GM19099 (cell line): ENCODE measurements around the gene CASP6.

Experiments
- POLR2A ChIP-seq: IDR thresholded peaks from 3 replicates; pipeline ENCODE4 v1.6.1; 2011; ENCODE audit warnings: low read depth; ENCODE audit not compliant: insufficient read length; ENCODE audit errors: extremely low read depth

Gene CASP6

DNA sequence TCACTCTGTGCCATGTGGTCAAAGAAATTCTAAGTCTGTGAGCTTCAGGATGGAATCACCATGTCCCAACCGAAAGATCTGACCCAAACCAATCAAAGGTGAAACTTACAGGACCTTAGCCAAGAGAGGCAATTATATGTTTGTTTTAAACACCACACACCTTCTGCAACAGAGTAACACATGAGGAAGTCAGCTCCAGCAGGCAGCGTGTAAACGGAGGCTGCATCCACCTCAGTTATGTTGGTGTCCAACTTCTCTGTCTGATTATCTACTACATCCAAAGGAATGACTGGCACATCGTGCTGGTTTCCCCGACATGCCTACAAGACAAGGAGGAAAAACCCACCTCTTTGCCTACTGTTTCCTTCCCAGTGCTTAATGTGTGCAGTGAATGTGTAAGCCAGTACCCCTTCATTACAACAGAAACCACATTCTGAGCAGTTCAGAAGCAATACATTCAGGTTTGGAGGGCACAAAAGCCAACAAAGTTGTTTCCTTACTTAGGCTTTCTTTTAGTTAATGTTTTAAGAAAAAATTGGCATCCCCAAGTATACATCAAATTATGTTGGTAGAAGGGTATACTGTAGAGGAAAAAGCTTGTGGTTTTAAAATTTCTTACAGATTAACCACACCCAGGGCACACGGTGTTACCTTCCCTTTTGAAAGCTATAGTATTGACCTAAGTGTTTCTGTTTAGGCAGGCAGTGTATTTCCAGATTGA is 12.4 kb downstream of the CASP6 start:
- TF ChIP-seq POLR2A, result no peak

DNA sequence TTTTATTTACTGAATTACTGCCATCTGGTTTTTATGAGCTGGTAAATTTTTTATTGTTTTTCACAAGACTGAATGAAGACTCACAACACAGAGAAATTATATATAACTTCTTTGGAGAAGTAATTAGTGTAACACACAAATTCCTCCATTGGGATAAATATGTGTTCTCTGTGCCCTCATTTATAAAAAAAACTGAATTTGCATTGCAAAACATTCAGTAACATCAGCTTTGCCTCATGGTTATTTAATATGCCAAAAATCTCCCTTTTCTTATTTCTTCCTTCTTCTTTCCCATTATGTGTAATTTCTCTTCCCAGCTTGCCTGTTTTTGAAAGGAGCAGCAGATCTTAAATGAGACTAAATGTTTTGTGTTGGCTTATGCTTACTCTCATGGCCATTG is 18.5 kb downstream of the CASP6 start:
- TF ChIP-seq POLR2A, result no peak

DNA sequence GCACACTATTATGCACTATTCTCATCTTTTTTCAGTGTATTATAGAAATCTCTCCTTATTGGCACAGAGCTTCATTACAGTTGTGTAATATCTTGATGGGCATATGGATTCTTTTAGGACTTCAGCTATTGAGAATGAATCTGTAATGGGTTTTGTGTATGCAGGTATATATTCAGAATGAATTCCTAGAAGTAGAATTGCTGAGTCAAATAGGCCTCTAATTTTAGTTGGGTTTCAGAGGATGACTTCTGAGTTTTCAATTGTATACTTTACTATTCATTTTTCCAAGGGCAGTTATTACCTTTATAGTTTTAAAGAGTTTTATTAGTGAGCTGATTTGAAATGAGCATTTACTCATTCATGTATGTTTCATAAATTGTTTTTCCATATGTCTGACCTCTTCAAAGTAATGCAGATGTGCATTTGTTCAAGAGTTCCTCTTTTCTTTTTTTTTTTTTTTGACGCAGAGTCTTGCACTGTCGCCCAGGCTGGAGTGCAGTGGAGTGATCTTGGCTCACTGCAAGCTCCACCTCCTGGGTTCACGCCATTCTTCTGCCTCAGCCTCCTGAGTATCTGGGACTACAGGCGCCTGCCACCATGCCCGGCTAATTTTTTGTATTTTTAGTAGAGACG is 19.5 kb downstream of the CASP6 start:
- TF ChIP-seq POLR2A, result no peak

DNA sequence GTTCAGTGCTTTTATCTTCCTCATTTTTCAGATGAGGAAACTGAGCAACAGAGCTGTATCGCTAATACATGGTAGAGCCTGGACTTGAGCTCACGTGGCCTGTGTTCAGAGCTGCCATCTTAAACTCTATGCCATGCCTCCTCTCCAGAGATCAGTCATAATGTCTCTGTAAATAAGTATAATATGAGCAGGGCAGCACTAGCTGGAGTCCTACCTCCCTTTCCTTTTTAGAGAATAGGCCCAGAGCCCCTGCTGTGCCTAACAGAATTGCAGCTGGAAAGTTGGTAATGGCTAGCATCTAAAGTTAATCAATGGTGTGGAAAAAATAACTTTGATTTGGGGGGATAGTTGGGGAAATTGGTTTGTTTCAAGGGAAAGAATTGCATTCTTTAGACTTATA is 20.4 kb downstream of the CASP6 start:
- no peak for TF ChIP-seq POLR2A

DNA sequence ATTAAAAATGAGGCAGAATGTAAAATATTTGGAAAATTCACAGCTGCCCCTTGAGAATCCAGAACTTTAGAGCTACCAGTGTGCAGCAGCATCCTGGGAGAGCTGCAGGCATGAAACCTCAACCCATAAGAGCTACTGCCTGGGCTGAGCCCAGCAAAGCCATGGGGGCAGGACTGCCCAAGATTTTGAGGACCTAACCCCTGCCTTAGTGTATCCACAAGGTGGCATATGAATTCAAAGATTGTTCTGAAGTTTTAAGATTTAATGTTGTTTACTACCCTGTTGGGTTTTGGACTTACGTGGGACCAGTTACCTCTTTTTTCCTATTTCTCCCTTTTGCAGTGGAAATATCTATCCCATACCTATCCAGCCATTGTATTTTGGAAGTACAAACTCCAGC is 26.4 kb downstream of the CASP6 start:
- no peak for TF ChIP-seq POLR2A

DNA sequence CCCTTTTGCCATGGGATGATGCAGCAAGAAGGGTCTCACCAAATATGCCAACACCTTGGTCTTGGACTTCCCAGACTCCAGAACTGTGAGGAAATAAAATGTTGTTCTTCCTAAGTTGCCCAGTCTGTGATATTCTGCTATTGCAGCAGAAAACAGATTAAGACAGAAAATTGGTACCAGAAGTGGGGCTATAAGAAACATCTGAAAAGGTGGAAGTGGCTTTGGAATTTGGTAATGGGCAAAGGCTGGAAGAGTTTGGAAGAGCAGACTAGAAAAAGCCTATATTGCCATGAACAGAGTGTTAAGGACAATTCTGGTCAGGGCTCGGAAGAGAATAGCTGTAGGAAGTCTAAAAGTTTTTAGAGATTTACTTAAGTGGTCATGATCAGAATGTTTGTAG is 27.4 kb downstream of the CASP6 start:
- TF ChIP-seq POLR2A, result no peak

DNA sequence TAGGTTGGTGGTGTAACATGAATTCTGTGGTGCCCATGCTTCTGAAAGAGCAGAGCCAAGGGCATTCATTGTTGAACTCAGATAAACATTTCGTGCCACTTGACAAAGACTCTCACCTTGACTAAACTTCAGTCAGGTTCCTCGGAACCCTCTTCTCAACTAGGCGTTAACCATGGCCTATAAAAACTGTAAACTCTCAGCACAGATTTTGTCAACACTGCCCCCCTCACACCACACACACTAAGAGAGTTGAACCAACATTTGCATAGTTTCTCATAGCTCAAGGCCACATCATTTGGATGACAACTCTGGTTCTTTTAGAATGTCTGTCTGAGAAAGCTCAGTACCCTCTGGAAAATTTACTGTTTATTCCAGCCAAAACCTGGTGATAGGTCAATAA is 28.1 kb downstream of the CASP6 start:
- no peak for TF ChIP-seq POLR2A

DNA sequence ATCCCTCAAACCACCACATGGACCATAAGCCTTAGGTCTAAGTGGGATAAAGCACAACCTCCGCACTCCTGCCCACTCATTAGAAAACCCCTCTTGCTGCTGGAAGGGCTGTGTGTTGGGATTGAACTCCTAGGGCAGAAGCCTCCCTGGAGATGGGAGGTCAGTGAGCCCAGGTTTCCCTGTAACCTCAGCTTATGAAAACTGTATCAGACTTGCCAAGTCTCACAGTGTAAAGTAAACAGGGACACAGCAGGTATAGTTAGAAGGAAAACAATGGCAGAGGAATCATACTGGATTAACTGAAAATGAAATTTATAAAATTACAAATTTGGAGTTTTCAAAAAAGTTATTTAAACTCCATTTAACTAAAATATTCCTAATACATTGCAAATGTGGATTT is 29.9 kb downstream of the CASP6 start:
- no peak for TF ChIP-seq POLR2A

DNA sequence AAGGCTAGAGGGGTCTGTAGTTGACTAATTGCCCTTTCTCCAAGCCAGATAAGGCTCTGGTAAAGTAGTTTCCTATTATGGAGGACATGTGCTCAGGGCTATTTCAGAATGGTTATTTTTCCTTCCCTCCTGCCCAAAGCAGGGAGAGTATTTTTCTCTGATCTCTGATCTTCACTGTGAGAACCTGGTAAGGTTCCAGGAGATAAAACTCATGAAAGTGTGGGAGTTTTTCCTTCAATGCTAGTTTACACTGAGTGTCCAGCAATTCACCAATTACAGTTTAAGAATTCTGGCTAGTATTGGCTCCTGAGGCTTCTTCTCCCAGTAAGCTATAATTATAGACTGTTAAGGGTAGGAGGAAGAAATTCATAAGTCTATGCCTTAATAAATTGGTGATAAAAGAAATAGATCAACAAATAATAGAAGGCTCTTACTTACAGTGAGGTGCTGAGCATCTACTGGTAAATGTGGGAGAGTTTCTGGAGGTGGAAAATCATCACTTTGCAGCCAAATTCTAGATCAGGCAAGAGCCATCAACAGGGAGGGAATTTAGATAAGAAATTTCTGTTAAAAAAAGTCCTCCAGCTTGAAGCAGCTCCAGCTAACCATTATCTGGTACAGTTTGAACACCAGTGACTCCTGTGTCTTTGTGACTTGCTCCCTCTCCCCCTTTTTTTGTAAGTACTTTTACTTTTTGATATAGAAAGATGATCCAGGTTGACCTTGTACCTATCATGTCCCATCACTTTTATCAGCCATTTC is 30.9 kb downstream of the CASP6 start:
- TF ChIP-seq POLR2A, result no peak

DNA sequence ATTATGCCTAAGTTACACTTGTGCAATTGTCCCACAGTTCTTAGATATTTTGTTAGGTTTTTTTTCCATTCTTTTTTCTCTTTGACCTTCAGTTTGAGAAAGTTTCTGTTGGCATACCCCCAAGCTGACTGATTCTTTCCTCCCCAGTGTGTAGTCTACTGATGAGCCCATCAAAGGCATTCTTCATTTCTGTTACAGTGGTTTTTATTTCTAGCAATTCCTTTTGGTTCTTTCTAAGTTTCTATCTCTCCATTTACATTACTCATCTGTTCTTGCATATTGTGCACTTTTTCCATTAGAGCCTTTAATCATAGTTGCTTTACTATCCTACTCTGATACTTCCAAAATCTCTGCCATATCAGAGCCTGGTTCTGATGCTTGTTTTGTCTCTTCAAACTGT is 31.9 kb downstream of the CASP6 start:
- no peak for TF ChIP-seq POLR2A

DNA sequence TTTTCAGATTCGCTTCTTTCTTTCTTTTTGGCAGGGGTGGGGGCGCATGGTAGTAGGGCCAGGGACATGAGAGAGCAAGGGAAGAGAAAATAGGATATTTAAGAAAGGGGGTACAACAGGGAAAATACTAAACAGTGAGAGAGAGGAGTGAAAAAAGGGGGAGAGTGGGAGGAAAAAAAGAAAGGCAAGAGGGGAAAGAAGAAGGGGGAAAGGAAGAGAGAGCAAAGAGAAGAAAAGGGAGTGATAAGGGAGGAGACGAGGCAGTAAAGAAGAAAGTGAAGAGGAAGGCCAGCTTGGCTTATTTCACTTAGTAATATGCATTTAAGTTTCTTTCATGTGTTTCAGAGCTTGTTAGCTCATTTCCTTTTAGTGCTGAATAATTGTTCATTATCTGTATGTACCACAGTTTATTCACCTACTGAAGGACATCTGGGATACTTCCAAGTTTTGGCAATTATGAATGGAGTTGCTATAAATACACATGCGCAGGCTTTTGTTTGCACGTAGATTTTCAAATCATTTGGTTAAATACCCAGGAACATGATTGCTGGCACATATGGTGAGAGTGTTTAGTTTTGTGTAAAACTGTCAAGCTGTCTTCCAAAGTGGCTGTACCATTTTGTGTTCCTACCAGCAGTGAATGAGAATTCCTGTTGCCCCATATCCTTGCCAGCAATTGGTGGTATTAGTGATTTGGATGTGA is 37.3 kb downstream of the CASP6 start:
- TF ChIP-seq POLR2A, result no peak

DNA sequence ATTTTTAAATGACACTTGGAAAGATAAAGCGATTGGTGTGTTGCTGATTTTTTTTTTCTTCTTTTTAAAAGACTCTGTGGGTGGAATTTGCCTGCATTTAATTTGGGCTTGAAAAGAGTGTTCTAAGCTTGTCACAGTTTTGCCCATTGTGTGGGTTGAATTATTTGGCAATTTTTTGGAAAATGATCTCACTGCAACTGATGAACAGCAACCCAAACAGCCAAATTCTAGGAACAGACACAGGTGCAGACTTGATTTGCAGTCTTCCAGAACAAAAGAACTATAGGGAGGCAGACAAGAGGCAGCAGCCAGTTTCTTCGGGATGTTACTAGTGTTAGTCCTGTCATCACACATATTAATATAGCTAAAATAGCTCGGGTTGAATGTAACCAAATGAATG is 40.5 kb downstream of the CASP6 start:
- TF ChIP-seq POLR2A, result no peak

DNA sequence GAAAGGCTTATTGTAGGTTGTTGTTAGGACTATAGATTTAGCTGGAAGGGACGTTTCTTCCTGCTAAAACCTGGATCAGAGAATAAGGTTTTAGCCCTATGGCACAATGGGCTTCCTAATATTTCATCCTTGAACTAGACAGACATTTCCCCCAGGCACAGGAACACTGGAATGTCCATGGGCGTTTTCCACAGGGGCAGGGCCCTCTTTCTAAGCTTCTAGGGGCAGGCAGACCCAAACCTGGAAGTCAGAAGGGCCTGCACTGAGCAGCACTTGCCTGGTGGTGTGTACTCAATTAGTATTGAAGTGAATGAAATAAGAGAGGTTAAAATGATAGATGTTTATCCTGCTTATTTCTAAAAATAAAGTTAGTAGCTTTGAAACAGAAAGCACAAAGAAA is 41.1 kb downstream of the CASP6 start:
- no peak for TF ChIP-seq POLR2A

DNA sequence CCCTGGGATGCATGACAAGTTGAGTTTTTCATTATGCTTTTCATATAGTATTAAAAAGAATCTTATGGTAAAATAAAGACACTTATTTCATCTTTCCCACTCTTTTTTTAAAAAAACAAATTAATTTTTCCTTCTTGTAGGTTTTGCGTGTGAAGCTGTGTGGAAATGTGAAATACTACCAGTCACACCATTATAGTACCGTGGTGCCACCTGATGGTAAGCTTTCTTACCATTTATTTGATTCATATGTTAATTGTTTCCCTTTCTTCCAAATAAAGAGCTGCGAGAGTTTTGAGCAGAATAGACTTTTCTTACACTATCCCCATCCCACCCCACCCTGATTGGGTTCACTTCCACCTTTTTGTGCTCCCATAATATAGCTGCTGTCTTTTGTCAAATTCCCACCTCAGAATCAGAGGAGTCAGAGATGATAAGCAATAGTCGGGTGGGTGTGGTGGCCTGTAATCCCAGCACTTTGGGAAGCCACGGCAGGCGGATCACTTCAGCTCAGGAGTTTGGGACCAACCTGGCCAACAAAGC is 44.3 kb downstream of the CASP6 start:
- no peak for TF ChIP-seq POLR2A

DNA sequence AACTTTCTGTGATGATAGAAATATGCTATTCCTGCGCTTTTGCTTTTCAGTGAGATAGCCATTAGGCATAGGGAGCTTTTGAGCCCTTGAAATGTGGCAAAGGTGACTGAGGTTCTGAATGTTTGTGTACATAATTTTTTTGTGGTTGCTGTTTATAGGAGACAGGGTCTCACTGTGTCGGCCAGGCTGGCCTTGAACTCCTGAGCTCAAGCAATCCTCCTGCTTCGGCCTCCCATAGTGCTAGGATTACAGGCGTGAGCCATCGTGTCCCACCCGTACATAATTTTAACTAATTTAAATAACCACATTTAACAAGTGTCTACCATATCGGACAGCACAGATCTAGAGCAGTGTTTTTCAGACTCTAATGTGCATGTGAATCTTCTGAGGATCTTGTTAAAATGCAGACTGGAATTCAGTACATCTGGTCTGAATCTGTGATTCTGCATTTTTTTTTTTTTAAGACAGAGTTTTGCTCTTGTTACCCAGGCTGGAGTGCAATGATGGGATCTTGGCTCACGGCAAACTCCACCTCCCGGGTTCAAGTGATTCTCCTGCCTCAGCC is 45.3 kb downstream of the CASP6 start:
- no peak for TF ChIP-seq POLR2A

DNA sequence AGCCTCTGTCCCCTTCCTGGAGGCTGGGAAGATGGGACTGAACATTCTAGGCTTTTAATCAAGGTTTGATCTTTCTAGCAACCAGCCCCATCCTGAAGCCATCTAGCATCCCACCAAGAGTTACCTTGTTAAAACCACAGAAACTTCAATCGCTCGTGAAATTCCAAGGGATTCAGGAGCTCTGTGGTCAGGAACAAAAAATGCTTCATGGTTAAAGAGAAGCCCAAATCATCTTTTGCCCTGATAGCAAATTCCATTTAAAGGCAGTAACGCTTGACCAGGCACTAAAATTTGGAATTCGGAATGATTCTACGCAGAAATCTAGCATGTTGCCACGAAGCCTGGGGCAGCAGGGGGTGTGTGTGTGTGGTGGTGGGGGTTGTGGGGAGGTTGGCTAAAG is 47.8 kb downstream of the CASP6 start:
- no peak for TF ChIP-seq POLR2A

DNA sequence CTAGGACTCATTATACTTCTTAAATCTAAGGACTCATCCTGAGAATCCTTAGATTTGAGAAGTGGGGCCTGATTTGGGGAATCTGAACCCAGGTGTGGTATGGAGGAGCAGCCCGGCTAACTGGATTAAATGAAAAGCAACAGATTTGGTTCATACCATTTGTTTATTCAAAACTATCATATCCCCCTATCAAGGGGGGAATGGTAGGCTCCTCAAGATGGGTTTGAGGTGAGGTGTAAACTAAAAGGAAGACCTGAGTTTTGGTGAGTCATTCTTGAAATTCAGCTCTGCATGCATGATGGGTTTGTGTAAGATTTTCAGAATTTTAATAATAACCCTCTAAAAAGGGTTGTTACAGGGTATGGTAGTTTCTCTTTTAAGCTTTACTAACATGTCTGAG is 53.4 kb downstream of the CASP6 start:
- TF ChIP-seq POLR2A, result no peak
